RWPE1 (cell line): ENCODE results near the gene CDC42EP2.

Experiments used
- CTCF ChIA-PET: fragments of 350-600 bp; sonication (Branson Sonifier 250); formaldehyde crosslinking; extraction: SDS; loops from one replicate; lab custom pipeline; 2021; lab: Yijun Ruan, JAX
- POLR2A ChIA-PET: fragments of 400-600 bp; formaldehyde crosslinking; extraction: SDS; loops from one replicate; lab custom pipeline; 2020; ENCODE audit warnings: antibody characterized with exemption; ENCODE audit not compliant: low non-redundant PET; lab: Yijun Ruan, JAX
- DNase-seq: peaks from one replicate; pipeline ENCODE4 v3.0.0; 2012; ENCODE audit warnings: low spot score
- H3K27ac ChIP-seq: fragments of 450-650 bp; 2 replicates; pipeline ENCODE4 v1.5.1; 2017
- CTCF ChIP-seq: fragments of 450-650 bp; conservative IDR thresholded peaks from 2 replicates; pipeline ENCODE4 v1.5.1; 2017; ENCODE audit warnings: low read depth, mild to moderate bottlenecking

CDC42EP2 gene

GRCh38 chr11:65341856-65342255 lies 27.2 kb downstream of the CDC42EP2 start:
- H3K27ac ChIP-seq: no peak overlapping the region
- no peak for DNase-seq
- POLR2A ChIA-PET: no interaction called here
- TF ChIP-seq CTCF: no peak
- CTCF ChIA-PET: interaction anchor here (0.7 to 0.9 kb wide), 3 partner anchors 10 to 1677 kb away, joined by 3 to 5 read pairs (median 3); no protein-coding TSS in a partner anchor

GRCh38 chr11:65351511-65351910 lies 36.8 kb downstream of the CDC42EP2 start:
- ChIA-PET POLR2A (no interaction called here), CTCF (interaction anchor here (0.6 to 1.7 kb wide), 6 partner anchors 11 to 533 kb away, joined by 3 to 5 read pairs (median 3); no protein-coding TSS in a partner anchor)
- peak overlapping the region; percentile 33 for H3K27ac ChIP-seq
- DNase-seq: no peak
- TF ChIP-seq CTCF: no peak

GRCh38 chr11:65352783-65353182 lies 38.1 kb downstream of the CDC42EP2 start:
- peak; percentile 56 for TF ChIP-seq CTCF
- CTCF ChIA-PET: interaction anchor here (0.6 to 1.7 kb wide), 9 partner anchors 9 to 187 kb away, joined by 3 to 5 read pairs (median 4); no protein-coding TSS in a partner anchor
- POLR2A ChIA-PET: no interaction called here

GRCh38 chr11:65353376-65353775 lies 38.7 kb downstream of the CDC42EP2 start:
- POLR2A ChIA-PET: no interaction called here
- no peak for DNase-seq
- CTCF ChIA-PET: interaction anchor here (0.6 to 1.7 kb wide), 7 partner anchors 11 to 113 kb away, joined by 3 to 5 read pairs (median 4); no protein-coding TSS in a partner anchor
- no peak for TF ChIP-seq CTCF
- H3K27ac ChIP-seq: peak overlapping the region; percentile 72

More at GRCh38 chr11:65352783-65353182, 38.1 kb downstream of the CDC42EP2 start:
- peak overlapping the region; percentile 33 for H3K27ac ChIP-seq
- DNase-seq: no peak

GRCh38 chr11:65353900-65354264 lies 39.2 kb downstream of the CDC42EP2 start:
- H3K27ac ChIP-seq: peak overlapping the region; percentile 72
- POLR2A ChIA-PET: no interaction called here
- CTCF ChIA-PET: interaction anchor here (0.9 kb wide), 1 partner anchor 39 kb away, joined by 4 read pairs; no protein-coding TSS in a partner anchor
- TF ChIP-seq CTCF: no peak
- DNase-seq: no peak

- POLR2A ChIA-PET: no interaction called here
- peak; percentile 99 for DNase-seq
- H3K27ac ChIP-seq: peak within 1 kb of the TSS; percentile 72
- no peak for TF ChIP-seq CTCF
- CTCF ChIA-PET: interaction anchor here (0.9 kb wide), 1 partner anchor 39 kb away, joined by 4 read pairs; no protein-coding TSS in a partner anchor
Measured at GRCh38 chr11:65354265-65355012, 39.8 kb downstream of the CDC42EP2 start, which contains the start of gene TIGD3. Gene TIGD3 (plus strand): TSS chr11:65354751. CDS start chr11:65355809, 1,058 bp downstream.
